Body of pancreas (tissue), 4 donors: ENCODE data around the gene CPT1A. TPM values are rescaled to one million over a fixed set of nuclear protein-coding genes. Genes with fewer than 3 reads are reported as not detected.

Experiments used
- ATAC-seq: fragments of 150-250 bp; one replicate; pipeline ENCODE4 v1.9.1; 2016
- DNase-seq, 4 donors: peaks; one replicate each; pipeline ENCODE4 v3.0.0-alpha.2; 2019
- H3K27ac ChIP-seq, 4 donors: fragments of 200-600 bp; sonication (generic); 1 replicate in 3 of 4; 2 replicates in 1 of 4; pipeline versions ENCODE4 v1.5.1 to v1.6.1; 2016 to 2019; ENCODE audit warnings: mild to moderate bottlenecking in 1 of 4, mixed read lengths in 1 of 4, moderate library complexity in 1 of 4
- H3K27me3 ChIP-seq, 2 donors: fragments of 200-600 bp; sonication (generic); one replicate each; pipeline ENCODE4 v1.6.0; 2016; ENCODE audit warnings: mild to moderate bottlenecking in 1 of 2
- H3K36me3 ChIP-seq, 2 donors: fragments of 200-600 bp; sonication (generic); replicated peaks in 1 of 2; 2 replicates each; pipeline ENCODE4 v1.5.1; 2016; ENCODE audit warnings: low read depth in 2 of 2; ENCODE audit not compliant: insufficient read depth in 1 of 2
- H3K4me1 ChIP-seq: fragments of 200-600 bp; sonication (generic); one replicate; pipeline ENCODE4 v1.6.0; 2016
- H3K4me3 ChIP-seq, 2 donors: fragments of 200-600 bp; sonication (generic); 1 replicate in 1 of 2; 2 replicates in 1 of 2; pipeline ENCODE4 v1.5.1; 2016 to 2019
- H3K9me3 ChIP-seq, 3 donors: fragments of 200-600 bp; sonication (generic); 1 replicate in 2 of 3; 2 replicates in 1 of 3; pipeline ENCODE4 v1.5.1; 2016
- POLR2A ChIP-seq, 3 donors: fragments of 450-650 bp; IDR thresholded peaks; one replicate each; pipeline ENCODE4 v1.6.1; 2016; ENCODE audit warnings: antibody characterized with exemption in 3 of 3, mild to moderate bottlenecking in 2 of 3
- WGBS, 2 donors: methylation state at CpG; one replicate each; pipeline ENCODE4 v1.1.5; 2017; 5-methylcytosine and 5-hydroxymethylcytosine counted together
- intact Hi-C: fragments of 100-400 bp; cut with DNase I; formaldehyde crosslinking; loops from one replicate; pipeline ENCODE4 v1.15.1; 2023
- total RNA-seq, 2 donors: library from RNA; depleted of rRNA; stranded (reverse); fragments of >200 nt; gene quantifications; one replicate each; pipeline ENCODE4 v1.1.0, GENCODE V29; 2016
- TF ChIP-seq, protein P1 (sequence below), 7 experiments: fragments of 450-650 bp in 4 of 7; fragments of 200-600 bp in 3 of 7; sonication (generic) in 3 of 7; IDR thresholded peaks; one replicate each; pipeline ENCODE4 v1.5.1; 2016 to 2019; ENCODE audit warnings: antibody characterized with exemption in 7 of 7

CPT1A gene
- total RNA-seq, 2 donors from 2014 or later = 35.6 to 40.7 TPM

DNA sequence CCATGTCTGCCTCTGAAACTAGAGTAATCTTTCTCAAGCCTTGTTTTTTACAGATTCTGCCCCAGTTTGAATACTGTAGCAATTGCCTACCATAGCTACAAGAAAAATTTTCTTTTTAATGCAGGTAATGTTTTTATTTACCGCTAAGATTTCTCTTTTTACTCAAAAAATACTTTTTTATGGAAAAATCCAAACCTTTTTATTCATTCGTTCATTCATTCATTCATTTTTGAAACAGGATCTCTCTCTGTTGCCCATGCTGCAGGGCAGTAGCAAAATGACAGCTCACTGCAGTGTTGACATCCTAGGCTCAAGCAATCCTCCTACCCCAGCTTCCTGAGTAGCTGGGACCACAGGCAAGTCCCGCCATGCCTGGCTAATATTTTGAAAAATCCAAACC lies 2.7 kb upstream of the CPT1A start:
- Histone ChIP-seq H3K27ac (peak overlapping the region in 3 of 4 donors; percentile 77 to 97 (median 83)), H3K4me3 (no peak overlapping the region), H3K27me3 (no peaks in the 10 kb centered on the region), H3K9me3 (no peaks in the 10 kb centered on the region), H3K36me3 (no peaks in the 10 kb centered on the region), H3K4me1 (peaks cover 39% of the 10 kb centered on the region)
- 67 to 78% methylated on average over 3 of the region's 3 CpGs for WGBS, 2 donors
- TF ChIP-seq, protein P1, sequence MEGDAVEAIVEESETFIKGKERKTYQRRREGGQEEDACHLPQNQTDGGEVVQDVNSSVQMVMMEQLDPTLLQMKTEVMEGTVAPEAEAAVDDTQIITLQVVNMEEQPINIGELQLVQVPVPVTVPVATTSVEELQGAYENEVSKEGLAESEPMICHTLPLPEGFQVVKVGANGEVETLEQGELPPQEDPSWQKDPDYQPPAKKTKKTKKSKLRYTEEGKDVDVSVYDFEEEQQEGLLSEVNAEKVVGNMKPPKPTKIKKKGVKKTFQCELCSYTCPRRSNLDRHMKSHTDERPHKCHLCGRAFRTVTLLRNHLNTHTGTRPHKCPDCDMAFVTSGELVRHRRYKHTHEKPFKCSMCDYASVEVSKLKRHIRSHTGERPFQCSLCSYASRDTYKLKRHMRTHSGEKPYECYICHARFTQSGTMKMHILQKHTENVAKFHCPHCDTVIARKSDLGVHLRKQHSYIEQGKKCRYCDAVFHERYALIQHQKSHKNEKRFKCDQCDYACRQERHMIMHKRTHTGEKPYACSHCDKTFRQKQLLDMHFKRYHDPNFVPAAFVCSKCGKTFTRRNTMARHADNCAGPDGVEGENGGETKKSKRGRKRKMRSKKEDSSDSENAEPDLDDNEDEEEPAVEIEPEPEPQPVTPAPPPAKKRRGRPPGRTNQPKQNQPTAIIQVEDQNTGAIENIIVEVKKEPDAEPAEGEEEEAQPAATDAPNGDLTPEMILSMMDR (IDR thresholded peaks at IDR 0.05) = no peak
- TF ChIP-seq POLR2A (IDR thresholded peaks at IDR 0.05) = no peak
- ATAC-seq (no peak), DNase-seq (no peak)
- intact Hi-C loops = no loop called here

DNA sequence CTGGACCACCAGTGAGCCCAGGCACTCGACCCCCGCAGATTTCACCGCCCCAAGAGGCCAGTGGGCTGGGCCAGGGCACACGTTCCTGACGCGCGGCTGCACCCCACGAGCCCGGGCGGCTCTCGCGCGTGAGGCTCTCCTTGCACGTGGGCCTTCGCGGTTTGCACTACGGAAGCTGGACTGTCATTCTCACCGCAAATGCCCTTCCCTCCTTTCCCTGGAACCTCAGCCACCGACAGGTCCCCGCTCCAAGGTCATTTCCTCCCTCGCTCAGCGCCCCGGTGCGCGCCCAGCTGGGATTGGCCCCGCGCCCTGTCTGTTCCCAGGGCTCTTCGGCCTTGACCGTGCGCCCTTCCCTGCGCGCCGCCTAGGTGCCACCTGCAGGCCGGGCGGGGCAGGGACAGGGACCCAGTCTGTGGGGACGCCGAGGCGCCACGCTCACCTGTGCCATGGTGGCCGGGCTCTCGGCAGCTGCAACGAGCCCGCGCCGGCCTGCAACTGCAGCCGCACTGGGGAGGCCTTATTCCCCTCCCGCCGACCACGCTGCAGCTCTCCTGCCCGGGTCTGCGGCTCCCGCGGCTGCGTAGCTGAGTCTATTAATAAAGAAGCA lies 2.1 kb upstream of the CPT1A start:
- Histone ChIP-seq H3K9me3 (no peaks in the 10 kb centered on the region), H3K27ac (peak overlapping the region; percentile 68 to 97 (median 80)), H3K36me3 (no peaks in the 10 kb centered on the region), H3K4me3 (no peak overlapping the region), H3K27me3 (no peaks in the 10 kb centered on the region), H3K4me1 (peaks cover 41% of the 10 kb centered on the region)
- ATAC-seq = peak; percentile 66
- WGBS, 2 donors = 0 to 3% methylated on average over 5 to 54 of the region's 54 CpGs
- intact Hi-C loops = no loop called here
- DNase-seq = peak; percentile 92 to 95 (median 93)
- peak in 2 of 3 donors; percentile 29 to 37 for TF ChIP-seq POLR2A (IDR thresholded peaks at IDR 0.05)
- TF ChIP-seq, protein P1 (IDR thresholded peaks at IDR 0.05) = peak; percentile 55 to 94 (median 84)

DNA sequence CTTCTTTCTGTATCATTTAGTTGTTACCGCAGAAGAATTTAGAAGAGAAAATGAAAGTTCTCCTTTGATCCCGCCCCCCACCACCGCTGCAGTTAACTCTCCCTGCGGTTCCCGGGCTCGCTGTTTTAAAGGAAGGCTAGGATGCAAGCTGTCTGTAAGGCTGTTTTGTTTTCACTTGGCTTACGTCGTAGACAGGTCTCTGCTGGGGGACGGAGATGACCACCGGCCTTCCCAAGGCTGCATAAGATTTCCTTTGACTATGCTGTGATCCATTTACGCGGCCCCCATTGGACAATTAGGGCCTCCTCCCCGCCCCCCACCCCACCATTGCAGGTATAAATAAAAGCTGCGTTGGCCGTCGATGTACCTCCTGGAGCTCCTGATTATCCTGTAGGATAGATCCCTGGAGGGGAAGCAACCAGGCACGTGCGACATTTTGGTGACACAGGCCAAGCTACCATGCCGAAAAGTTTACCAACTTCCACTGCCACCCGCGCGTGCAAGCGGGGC lies 1.4 kb upstream of the CPT1A start:
- intact Hi-C loops = no loop called here
- Histone ChIP-seq H3K4me1 (peaks cover 48% of the 10 kb centered on the region), H3K27ac (peak overlapping the region in 3 of 4 donors; percentile 68 to 97 (median 77)), H3K27me3 (no peaks in the 10 kb centered on the region), H3K4me3 (no peak overlapping the region), H3K36me3 (no peaks in the 10 kb centered on the region), H3K9me3 (no peaks in the 10 kb centered on the region)
- DNase-seq (peak in 1 of 4 donors; percentile 23), ATAC-seq (no peak)
- no peak for TF ChIP-seq POLR2A (IDR thresholded peaks at IDR 0.05)
- TF ChIP-seq, protein P1 (IDR thresholded peaks at IDR 0.05) = no peak
- WGBS, 2 donors = 43 to 48% methylated on average over 20 to 23 of the region's 23 CpGs

DNA sequence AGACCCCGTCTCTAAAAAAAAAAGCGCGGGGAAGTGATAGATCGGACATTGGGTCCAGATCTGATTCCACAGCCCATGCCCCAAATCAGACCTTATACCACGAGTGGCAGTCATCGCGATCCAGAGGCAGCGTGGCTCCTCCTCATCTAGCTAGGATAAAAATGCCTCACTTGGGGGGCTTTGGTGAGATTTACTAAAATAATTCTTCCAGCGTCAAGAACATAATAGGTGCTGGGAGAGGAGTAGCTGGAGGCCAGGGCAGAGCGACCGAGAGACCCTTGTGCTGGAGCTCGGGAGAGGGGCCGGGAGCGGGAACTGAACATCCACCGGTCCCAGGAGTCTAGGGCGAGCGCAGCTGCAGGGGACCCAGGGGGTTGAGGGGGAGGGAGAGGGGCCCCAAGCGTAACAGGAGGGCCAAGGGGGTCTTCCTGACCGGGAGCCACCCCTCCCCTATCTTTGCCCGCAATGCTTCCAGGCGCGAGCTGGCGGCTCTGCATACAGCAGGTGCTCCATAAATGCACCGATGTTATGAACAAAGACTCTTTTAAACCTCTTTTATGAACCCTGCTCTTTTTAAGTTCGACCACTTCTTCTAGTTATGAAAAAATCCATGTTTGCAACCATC lies 823 bp upstream of the CPT1A start:
- Histone ChIP-seq H3K27ac (peak overlapping the region in 3 of 4 donors; percentile 77 to 97 (median 92)), H3K27me3 (no peaks in the 10 kb centered on the region), H3K36me3 (no peaks in the 10 kb centered on the region), H3K4me1 (peaks cover 53% of the 10 kb centered on the region), H3K4me3 (no peak overlapping the region), H3K9me3 (no peaks in the 10 kb centered on the region)
- TF ChIP-seq, protein P1 (IDR thresholded peaks at IDR 0.05) = no peak
- no peak for TF ChIP-seq POLR2A (IDR thresholded peaks at IDR 0.05)
- WGBS, 2 donors = 39 to 66% methylated on average over 24 to 25 of the region's 25 CpGs
- intact Hi-C loops = no loop called here
- DNase-seq = no peak
- no peak for ATAC-seq
